GM19023 (cell line): ENCODE data around the gene MSH2.

Experiments used
- ATAC-seq: cut with Tn5 transposase; IDR thresholded peaks from one replicate; pipeline ENCODE4 v1.9.1; 2021; ENCODE audit warnings: mild to moderate bottlenecking, moderate library complexity; ENCODE audit not compliant: unreplicated experiment

The MSH2 gene

GRCh38 chr2:47504174-47504810 lies 101.3 kb downstream of the MSH2 start:
- peak; percentile 10 for ATAC-seq

GRCh38 chr2:47506024-47506423 lies 103.1 kb downstream of the MSH2 start:
- ATAC-seq: no peak

GRCh38 chr2:47506436-47506835 lies 103.5 kb downstream of the MSH2 start:
- no peak for ATAC-seq

- ATAC-seq: no peak
Measured at GRCh38 chr2:47508080-47508479, 105.1 kb downstream of the MSH2 start.

GRCh38 chr2:47508641-47509040 lies 105.7 kb downstream of the MSH2 start:
- no peak for ATAC-seq

- ATAC-seq: no peak
Measured at GRCh38 chr2:47509250-47509649, 106.3 kb downstream of the MSH2 start.

GRCh38 chr2:47509821-47510385 lies 106.9 kb downstream of the MSH2 start:
- ATAC-seq: no peak

GRCh38 chr2:47510745-47511144 lies 107.8 kb downstream of the MSH2 start:
- ATAC-seq: no peak

- no peak for ATAC-seq
Measured at GRCh38 chr2:47512581-47513083, 109.7 kb downstream of the MSH2 start.

- no peak for ATAC-seq
Measured at GRCh38 chr2:47513981-47514520, 111.1 kb downstream of the MSH2 start.

- ATAC-seq: no peak
Measured at GRCh38 chr2:47516360-47517104, 113.6 kb downstream of the MSH2 start.

GRCh38 chr2:47518497-47519146 lies 115.7 kb downstream of the MSH2 start:
- no peak for ATAC-seq

GRCh38 chr2:47519147-47519537 lies 116.2 kb downstream of the MSH2 start:
- no peak for ATAC-seq

- ATAC-seq: no peak
Measured at GRCh38 chr2:47519604-47520301, 116.8 kb downstream of the MSH2 start.

- ATAC-seq: no peak
Measured at GRCh38 chr2:47520302-47520630, 117.3 kb downstream of the MSH2 start.

GRCh38 chr2:47520825-47521665 lies 118.1 kb downstream of the MSH2 start:
- ATAC-seq: peak; percentile 81

- no peak for ATAC-seq
Measured at GRCh38 chr2:47521666-47522285, 118.8 kb downstream of the MSH2 start.

- no peak for ATAC-seq
Measured at GRCh38 chr2:47525167-47525566, 122.2 kb downstream of the MSH2 start.

- no peak for ATAC-seq
Measured at GRCh38 chr2:47528455-47528854, 125.5 kb downstream of the MSH2 start.
